GM19023 (cell line): Measurements from ENCODE around the gene INKA2.

Experiments used
- ATAC-seq: cut with Tn5 transposase; IDR thresholded peaks from one replicate; pipeline ENCODE4 v1.9.1; 2021; ENCODE audit warnings: mild to moderate bottlenecking, moderate library complexity; ENCODE audit not compliant: unreplicated experiment

INKA2 gene

GRCh38 chr1:111706921-111707320 is 32.3 kb downstream of the INKA2 start:
- ATAC-seq = no peak

GRCh38 chr1:111705841-111706240 is 33.4 kb downstream of the INKA2 start:
- no peak for ATAC-seq

GRCh38 chr1:111704776-111705175 is 34.4 kb downstream of the INKA2 start:
- no peak for ATAC-seq

DNA sequence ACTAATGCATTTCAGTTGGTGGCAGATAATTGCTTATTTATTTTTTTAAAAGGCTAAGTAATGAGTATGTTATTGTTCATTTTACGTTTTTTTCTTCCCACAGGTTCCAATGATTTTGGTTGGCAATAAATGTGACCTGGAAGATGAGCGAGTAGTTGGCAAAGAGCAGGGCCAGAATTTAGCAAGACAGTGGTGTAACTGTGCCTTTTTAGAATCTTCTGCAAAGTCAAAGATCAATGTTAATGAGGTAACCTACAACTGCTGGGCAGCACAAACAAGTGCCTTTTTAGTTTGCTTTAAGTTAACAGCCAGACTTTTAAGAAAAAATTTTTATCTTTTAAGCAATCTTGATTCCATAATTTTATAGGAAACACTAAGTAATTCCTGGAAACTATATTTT is 35.0 kb downstream of the INKA2 start:
- ATAC-seq = no peak

DNA sequence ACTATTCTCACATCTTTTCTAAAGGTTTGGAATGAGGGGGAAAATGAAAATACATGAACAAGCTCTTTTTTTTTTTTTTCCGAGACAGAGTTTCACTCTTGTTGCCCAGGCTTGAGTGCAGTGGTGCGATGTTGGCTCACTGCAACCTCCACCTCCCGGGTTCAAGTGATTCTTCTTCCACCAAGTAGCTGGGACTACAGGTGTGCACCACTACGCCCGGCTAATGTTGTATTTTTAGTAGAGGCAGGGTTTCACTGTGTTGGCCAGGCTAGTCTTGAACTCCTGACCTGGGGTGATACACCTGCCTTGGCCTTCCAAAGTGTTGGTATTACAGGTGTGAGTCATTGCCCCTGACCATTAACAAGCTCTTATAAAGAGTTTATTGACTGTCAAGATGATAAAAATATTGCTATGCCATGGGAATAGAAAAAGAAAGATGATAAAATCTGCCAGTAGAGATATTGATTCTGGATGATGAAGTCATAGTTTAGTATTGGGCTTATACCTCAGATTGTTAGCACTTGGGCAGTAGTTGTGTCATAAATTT is 36.6 kb downstream of the INKA2 start:
- ATAC-seq = no peak

DNA sequence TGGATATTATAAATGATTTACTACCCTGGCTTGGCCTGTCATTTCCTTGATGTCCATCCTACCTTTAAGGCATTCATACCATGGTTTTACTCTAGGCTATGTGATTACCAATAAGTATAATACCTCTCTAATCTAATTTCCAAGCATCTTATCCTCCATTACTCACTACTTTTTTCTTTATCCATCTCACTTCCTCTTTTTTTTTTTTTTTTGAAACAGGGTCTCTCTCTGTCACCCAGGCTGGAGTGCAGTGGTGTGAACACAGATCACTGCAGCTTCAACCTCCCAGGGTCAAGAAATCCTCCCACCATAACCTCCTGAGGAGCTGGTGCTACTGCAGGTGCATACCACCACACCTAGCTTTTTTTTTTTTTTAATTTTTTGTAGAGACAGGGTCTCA is 39.9 kb downstream of the INKA2 start:
- ATAC-seq = no peak

DNA sequence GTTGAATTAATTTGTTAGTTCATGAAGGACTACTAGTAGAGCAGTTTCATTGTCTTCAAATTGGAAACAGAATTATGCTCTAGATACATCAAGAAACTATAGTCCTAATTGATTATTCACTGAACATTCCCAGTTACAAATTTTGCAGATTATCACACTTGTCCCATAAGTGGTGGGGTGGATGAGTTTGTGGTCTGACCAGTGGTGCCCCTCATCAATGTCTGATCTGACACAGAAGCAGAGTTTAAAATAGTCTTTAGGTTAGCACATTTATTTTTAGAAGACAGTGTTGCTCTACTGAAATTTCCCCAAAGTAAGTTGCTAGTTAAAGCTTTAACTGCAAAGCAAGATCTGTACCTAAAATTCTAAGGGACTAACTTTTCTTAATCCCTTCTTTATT is 42.9 kb downstream of the INKA2 start:
- ATAC-seq = no peak

- ATAC-seq = no peak
Measured at GRCh38 chr1:111695801-111696200, 43.4 kb downstream of the INKA2 start.

- ATAC-seq = no peak
Measured at GRCh38 chr1:111691886-111692285, 47.3 kb downstream of the INKA2 start.

- no peak for ATAC-seq
Measured at GRCh38 chr1:111690306-111690617, 48.9 kb downstream of the INKA2 start.
